Heart left ventricle (tissue), 16 donors: ENCODE measurements around the gene ELOVL5. TPM values are rescaled to one million over a fixed set of nuclear protein-coding genes. Genes with fewer than 3 reads are reported as not detected.
"Not testable (repeated sequence)": the region's sequence is repeated elsewhere in the genome, so short reads cannot be mapped to it uniquely, and the experiment has no call there.

Experiments used
- ATAC-seq, 4 donors: fragments of 200-7000 bp; cut with Tn5 transposase; one replicate each; pipeline ENCODE4 v1.9.1; 2020 to 2022; ENCODE audit warnings: moderate library complexity in 4 of 4, mild to moderate bottlenecking in 3 of 4, moderate number of reproducible peaks in 1 of 4
- DNase-seq, 5 donors: peaks; one replicate each; pipeline ENCODE4 v3.0.0-alpha.2; 2020
- H3K27ac ChIP-seq, 12 donors: fragments of 200-600 bp; sonication (generic) in 4 of 12; one replicate each; pipeline versions ENCODE4 v1.5.0 to v1.8.0; 2016 to 2022; ENCODE audit warnings: mild to moderate bottlenecking in 2 of 12
- H3K27me3 ChIP-seq, 9 donors: fragments of 200-600 bp; sonication (generic) in 2 of 9; one replicate each; pipeline versions ENCODE4 v1.5.1 to v1.8.0; 2016 to 2022; ENCODE audit warnings: mild to moderate bottlenecking in 3 of 9
- H3K36me3 ChIP-seq, 9 donors: fragments of 200-600 bp; sonication (generic) in 2 of 9; one replicate each; pipeline versions ENCODE4 v1.5.0 to v1.8.0; 2018 to 2022; ENCODE audit warnings: mild to moderate bottlenecking in 2 of 9
- H3K4me1 ChIP-seq, 12 donors: fragments of 200-600 bp; sonication (generic) in 4 of 12; one replicate each; pipeline versions ENCODE4 v1.5.0 to v1.8.0; 2016 to 2022; ENCODE audit warnings: mild to moderate bottlenecking in 3 of 12
- H3K4me3 ChIP-seq, 12 donors: fragments of 200-600 bp; sonication (generic) in 4 of 12; one replicate each; pipeline versions ENCODE4 v1.5.0 to v1.8.0; 2017 to 2022; ENCODE audit warnings: mild to moderate bottlenecking in 9 of 12, moderate library complexity in 4 of 12
- H3K9me3 ChIP-seq, 12 donors: fragments of 200-600 bp; sonication (generic) in 4 of 12; one replicate each; pipeline versions ENCODE4 v1.5.0 to v1.8.0; 2016 to 2022; ENCODE audit warnings: mild to moderate bottlenecking in 1 of 12
- CTCF ChIP-seq, 12 donors: fragments of 200-600 bp; sonication (generic) in 4 of 12; IDR thresholded peaks; one replicate each; pipeline versions ENCODE4 v1.5.0 to v1.8.0; 2018 to 2022; ENCODE audit warnings: antibody characterized with exemption in 12 of 12, mild to moderate bottlenecking in 5 of 12
- POLR2A ChIP-seq, 2 donors: fragments of 450-650 bp; IDR thresholded peaks; one replicate each; pipeline ENCODE4 v1.6.1; 2017; ENCODE audit warnings: antibody characterized with exemption in 2 of 2, mild to moderate bottlenecking in 2 of 2, moderate library complexity in 2 of 2
- WGBS, 4 donors: extraction: QIAGEN DNeasy Blood & Tissue Kit in 2 of 4; methylation state at CpG; one replicate each; pipeline versions ENCODE4 v1.1.5 to v1.1.7; 2013 to 2018; 5-methylcytosine and 5-hydroxymethylcytosine counted together
- intact Hi-C, 10 donors: fragments of 100-400 bp; cut with DNase I; formaldehyde crosslinking; loops; one replicate each; pipeline versions ENCODE4 v1.11.1 to v1.14.2; 2022
- polyA plus RNA-seq, 2 donors: library from polyadenylated mRNA; stranded (reverse); fragments of 200-250 nt; gene quantifications; one replicate each; pipeline ENCODE4 v1.2.3, GENCODE V29; 2013
- total RNA-seq, 9 donors: library from RNA; depleted of rRNA in 2 of 9; stranded (reverse); fragments of >200 nt in 2 of 9; fragmentation: NEBNext Ultra II Directional in 3 of 9; extraction: Animal tissue kit (Norgen Biotek cat#: 25700) in 3 of 9; gene quantifications; one replicate each; pipeline versions ENCODE4 v1.1.0 to v1.2.4, GENCODE V29; 2016 to 2023
- donor health status: ischemic (EF 13 %, LVEDD 7.1; RV severe dilation, severe dysfunction).
- donor health status: healthy with polysubstance abuse.
- donor health status: DM: no; HTN: yes; CAD: no.
- donor health status: DM: no; HTN: no; CAD: no.
- donor health status: ischemic (EF 25% LVEDD 6.9; RV normal size, moderate dysfunction).
- donor health status: ischemic (EF 25% LVEDD 5.7; RV mildly dilated, moderate dysfunction).
- donor health status: healthy.
- donor health status: DM: yes; HTN: yes; CAD: no.
- donor health status: ischemic (EF 35%, LVEDD 5.7; RV mildly dilated, moderate dysfunction).
- donor health status: nonischemic (EF 11% LVEDD 7.7; RV severe dilation, severe dysfunction).
- donor health status: DM: yes; HTN: yes; CAD: no.
- donor health status: PGD.
- donor health status: ischemic (EF 29% LVEDD 5.4; RV normal size, mild dysfunction).
- donor health status: nonischemic (EF 23%, LVEDD 6.1; RV moderate dilation, normal function).

The ELOVL5 gene
- total and polyA plus RNA-seq, 11 donors: 9.6 to 47.9 (median 29.3) TPM

- DNase-seq (no peak), ATAC-seq (no peak)
- Histone ChIP-seq H3K9me3 (no peaks in the 10 kb centered on the region), H3K4me3 (no peak overlapping the region), H3K27me3 (no peaks in the 10 kb centered on the region), H3K27ac (no peak overlapping the region), H3K36me3 (no peaks in the 10 kb centered on the region), H3K4me1 (peaks cover 0 to 3% (median 0%) of the 10 kb centered on the region in 12 donors)
- intact Hi-C loops: no loop called here
- 70 to 74% (median 71%) methylated on average over 3 of the region's 3 CpGs for WGBS, 4 donors
- TF ChIP-seq CTCF (IDR thresholded peaks at IDR 0.05) (no peak), POLR2A (IDR thresholded peaks at IDR 0.05) (no peak)
Measured at GRCh38 chr6:53394704-53395103, 46.0 kb upstream of the ELOVL5 start.

- Histone ChIP-seq H3K27me3 (no peaks in the 10 kb centered on the region), H3K4me1 (peaks cover 0 to 3% (median 0%) of the 10 kb centered on the region in 12 donors), H3K36me3 (no peaks in the 10 kb centered on the region), H3K27ac (no peak overlapping the region), H3K4me3 (no peak overlapping the region), H3K9me3 (no peaks in the 10 kb centered on the region)
- intact Hi-C loops: no loop called here
- no peak for ATAC-seq
- no peak for TF ChIP-seq POLR2A (IDR thresholded peaks at IDR 0.05)
- no peak for TF ChIP-seq CTCF (IDR thresholded peaks at IDR 0.05)
- WGBS, 4 donors: 55 to 74% (median 65%) methylated on average over 3 of the region's 3 CpGs
- no peak for DNase-seq
Measured at GRCh38 chr6:53391170-53391569, 42.4 kb upstream of the ELOVL5 start.

GRCh38 chr6:53390010-53390409 is 41.3 kb upstream of the ELOVL5 start:
- Histone ChIP-seq H3K4me1 (peaks cover 0 to 3% (median 0%) of the 10 kb centered on the region in 12 donors), H3K9me3 (no peaks in the 10 kb centered on the region), H3K27ac (no peak overlapping the region), H3K36me3 (no peaks in the 10 kb centered on the region), H3K4me3 (no peak overlapping the region), H3K27me3 (no peaks in the 10 kb centered on the region)
- ATAC-seq (no peak), DNase-seq (no peak)
- TF ChIP-seq POLR2A (IDR thresholded peaks at IDR 0.05) (no peak), CTCF (IDR thresholded peaks at IDR 0.05) (no peak)
- intact Hi-C loops: no loop called here
- 82 to 100% (median 84%) methylated on average over 3 of the region's 3 CpGs for WGBS, 4 donors

- H3K4me3 ChIP-seq, DNase-seq, H3K9me3 ChIP-seq, H3K27ac ChIP-seq, intact Hi-C loops, ATAC-seq, H3K4me1 ChIP-seq, H3K36me3 ChIP-seq, H3K27me3 ChIP-seq: not testable (repeated sequence)
- WGBS, 4 donors: 88 to 91% (median 90%) methylated on average over 3 of the region's 3 CpGs
Measured at GRCh38 chr6:53388615-53389014, 39.9 kb upstream of the ELOVL5 start.

- Histone ChIP-seq H3K27me3 (no peaks in the 10 kb centered on the region), H3K9me3 (no peaks in the 10 kb centered on the region), H3K36me3 (no peaks in the 10 kb centered on the region), H3K4me3 (no peak overlapping the region), H3K27ac (no peak overlapping the region), H3K4me1 (peaks cover 0 to 9% (median 1%) of the 10 kb centered on the region in 12 donors)
- WGBS, 4 donors: 79 to 92% (median 85%) methylated on average over 5 of the region's 5 CpGs
- no peak for ATAC-seq
- intact Hi-C loops: no loop called here
- DNase-seq: no peak
- TF ChIP-seq POLR2A (IDR thresholded peaks at IDR 0.05): no peak
- TF ChIP-seq CTCF (IDR thresholded peaks at IDR 0.05): no peak
Measured at GRCh38 chr6:53382421-53382820, 33.7 kb upstream of the ELOVL5 start.
